WTC11 (cell line): Measurements from ENCODE around the gene LRRC49.

ENCODE experiments used
- ATF2 ChIP-seq: sonication (generic); formaldehyde crosslinking; IDR thresholded peaks from 2 replicates; pipeline ENCODE4 v1.8.1; 2022; ENCODE audit warnings: low read depth, missing genetic modification reagents, borderline replicate concordance
- CREB1 ChIP-seq: sonication (generic); formaldehyde crosslinking; IDR thresholded peaks from 2 replicates; pipeline ENCODE4 v1.8.0; 2023; ENCODE audit warnings: mild to moderate bottlenecking, missing genetic modification reagents
- CTCF ChIP-seq: fragments of 200-600 bp; IDR thresholded peaks from 2 replicates; pipeline ENCODE4 v1.8.0; 2022; ENCODE audit warnings: antibody characterized with exemption
- GABPB1 ChIP-seq: sonication (generic); formaldehyde crosslinking; IDR thresholded peaks from 2 replicates; pipeline ENCODE4 v1.8.1; 2023; ENCODE audit warnings: mild to moderate bottlenecking, missing genetic modification reagents
- HMGXB4 ChIP-seq: sonication (generic); formaldehyde crosslinking; IDR thresholded peaks from 2 replicates; pipeline ENCODE4 v1.8.1; 2023; ENCODE audit warnings: mild to moderate bottlenecking, moderate library complexity, missing genetic modification reagents
- JUN ChIP-seq: sonication (generic); formaldehyde crosslinking; IDR thresholded peaks from 2 replicates; pipeline ENCODE4 v1.8.0; 2023; ENCODE audit warnings: mild to moderate bottlenecking, missing genetic modification reagents
- OVOL2 ChIP-seq: fragments of 250-450 bp; sonication (Bioruptor Pico); IDR thresholded peaks from 2 replicates; pipeline ENCODE4 v1.9.0; 2021; ENCODE audit warnings: mild to moderate bottlenecking, borderline replicate concordance
- RELA ChIP-seq: sonication (generic); formaldehyde crosslinking; IDR thresholded peaks from 2 replicates; pipeline ENCODE4 v1.8.1; 2022; ENCODE audit warnings: missing genetic modification reagents, mild to moderate bottlenecking, borderline replicate concordance
- RORB ChIP-seq: fragments of 250-450 bp; sonication (Bioruptor Pico); IDR thresholded peaks from 2 replicates; pipeline ENCODE4 v1.9.0; 2021; ENCODE audit warnings: mild to moderate bottlenecking
- SMAD3 ChIP-seq: sonication (generic); formaldehyde crosslinking; IDR thresholded peaks from 2 replicates; pipeline ENCODE4 v1.8.0; 2022; ENCODE audit warnings: missing genetic modification reagents, mild to moderate bottlenecking, borderline replicate concordance
- SP1 ChIP-seq: sonication (generic); formaldehyde crosslinking; conservative IDR thresholded peaks from 2 replicates; pipeline ENCODE4 v1.8.1; 2022; ENCODE audit warnings: missing genetic modification reagents
- ZNF121 ChIP-seq: sonication (generic); formaldehyde crosslinking; IDR thresholded peaks from 2 replicates; pipeline ENCODE4 v1.8.0; 2023; ENCODE audit warnings: missing genetic modification reagents
- ZNF232 ChIP-seq: sonication (generic); formaldehyde crosslinking; IDR thresholded peaks from 2 replicates; pipeline ENCODE4 v1.8.0; 2022; ENCODE audit warnings: mild to moderate bottlenecking, missing genetic modification reagents

- TF ChIP-seq CTCF (no peak), SMAD3 (CRISPR knock-in tag) (no peak), ATF2 (CRISPR knock-in tag) (no peak), ZNF121 (CRISPR knock-in tag) (no peak), CREB1 (CRISPR knock-in tag) (no peak), GABPB1 (CRISPR knock-in tag) (no peak), JUN (CRISPR knock-in tag) (no peak), RORB (CRISPR knock-in tag) (no peak), OVOL2 (CRISPR knock-in tag) (no peak), RELA (CRISPR knock-in tag) (no peak), ZNF232 (CRISPR knock-in tag) (no peak), HMGXB4 (CRISPR knock-in tag) (no peak), SP1 (CRISPR knock-in tag) (no peak)
Measured at GRCh38 chr15:70879401-70879800, 13.2 kb upstream of the LRRC49 start.
